Epithelial cell of prostate (primary cell): ENCODE data around the gene SLC22A3.

Experiments used
- DNase-seq: peaks from one replicate; pipeline ENCODE4 v3.0.0-alpha.2; 2011; ENCODE audit warnings: low read depth, low spot score
- H3K27ac ChIP-seq: fragments of 450-650 bp; 2 replicates; pipeline ENCODE4 v1.5.1; 2017; ENCODE audit warnings: mild to moderate bottlenecking

The SLC22A3 gene

DNA sequence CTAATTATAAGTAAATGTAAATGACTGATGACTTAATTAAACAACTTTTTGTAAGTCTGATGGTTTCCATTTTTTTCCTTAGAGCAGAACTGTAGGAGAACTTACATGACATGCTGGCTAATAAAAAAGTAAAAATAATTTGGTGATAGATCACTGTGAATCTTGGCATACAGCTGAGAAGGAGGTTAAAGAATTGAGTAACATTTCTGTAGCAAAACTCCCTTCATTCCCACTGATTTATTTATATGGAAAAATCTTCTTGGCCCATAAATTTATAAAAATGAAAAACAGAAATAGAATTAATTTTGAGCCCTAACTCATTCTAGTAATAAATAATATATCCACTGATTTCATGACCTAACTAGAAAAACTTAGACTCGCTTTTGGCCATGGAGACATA is 48.1 kb downstream of the SLC22A3 start:
- H3K27ac ChIP-seq = no peak overlapping the region
- DNase-seq = no peak

- DNase-seq = no peak
- no peak overlapping the region for H3K27ac ChIP-seq
These were observed 50.6 kb downstream of the SLC22A3 start for GRCh38 chr6:160398674-160399271.

GRCh38 chr6:160400446-160400845 is 52.3 kb downstream of the SLC22A3 start:
- no peak overlapping the region for H3K27ac ChIP-seq
- DNase-seq = no peak

DNA sequence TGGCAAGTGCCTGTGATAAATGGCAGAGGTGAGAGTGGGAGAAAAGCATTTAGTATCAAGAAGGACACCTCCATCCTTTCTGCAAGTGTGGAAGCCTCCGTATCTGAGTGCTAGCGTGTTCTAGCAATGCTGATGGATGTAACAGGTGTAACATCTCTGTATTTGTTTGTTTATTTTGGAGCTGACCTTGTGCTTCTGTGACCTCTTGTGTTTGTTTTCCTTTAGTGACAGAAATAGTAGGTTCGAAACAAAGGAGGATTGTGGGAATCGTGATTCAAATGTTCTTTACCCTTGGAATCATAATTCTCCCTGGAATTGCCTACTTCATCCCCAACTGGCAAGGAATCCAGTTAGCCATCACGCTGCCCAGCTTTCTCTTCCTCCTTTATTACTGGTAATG is 60.4 kb downstream of the SLC22A3 start:
- DNase-seq = no peak
- H3K27ac ChIP-seq = no peak overlapping the region

DNA sequence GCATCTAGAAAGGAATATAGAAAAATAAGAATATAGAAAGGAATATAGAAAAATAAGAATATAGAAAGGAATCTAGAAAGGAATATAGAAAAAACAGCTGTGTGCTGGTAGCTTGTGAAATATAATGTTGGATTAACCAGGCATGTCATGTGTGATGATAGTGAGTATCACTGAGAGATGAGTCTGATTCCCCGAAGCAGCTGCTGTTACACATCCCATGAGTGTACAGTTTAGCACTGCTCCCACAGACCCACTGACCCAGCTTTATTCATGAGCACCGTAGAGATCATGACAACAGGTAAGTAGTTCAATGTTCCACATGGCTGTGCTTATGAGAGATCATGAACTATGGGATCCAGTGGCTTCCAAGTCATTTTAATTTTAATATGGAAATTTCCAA is 64.8 kb downstream of the SLC22A3 start:
- DNase-seq = no peak
- no peak overlapping the region for H3K27ac ChIP-seq

- DNase-seq = no peak
- no peak overlapping the region for H3K27ac ChIP-seq
These were observed 69.0 kb downstream of the SLC22A3 start for GRCh38 chr6:160417146-160417545.

GRCh38 chr6:160417550-160417949 is 69.4 kb downstream of the SLC22A3 start:
- H3K27ac ChIP-seq = no peak overlapping the region
- no peak for DNase-seq

GRCh38 chr6:160418370-160418769 is 70.2 kb downstream of the SLC22A3 start:
- DNase-seq = no peak
- no peak overlapping the region for H3K27ac ChIP-seq

DNA sequence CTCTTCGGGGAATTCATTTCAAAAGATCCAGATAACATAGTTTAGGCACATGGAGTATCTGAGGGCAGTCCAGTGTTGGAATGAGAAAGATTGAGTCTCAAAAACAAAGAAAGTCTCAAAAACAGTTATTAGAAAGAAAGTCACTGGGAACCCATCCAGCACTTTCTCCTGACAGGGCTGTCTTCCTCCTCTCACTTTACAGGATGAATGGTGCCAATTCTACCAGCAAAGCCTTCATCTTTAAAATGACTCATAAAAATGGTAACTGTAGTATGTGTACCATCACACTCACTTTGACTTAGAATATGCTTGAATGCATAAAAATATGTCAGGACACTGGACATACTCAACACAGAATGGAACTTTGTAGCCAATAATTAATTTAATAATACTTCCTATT is 71.3 kb downstream of the SLC22A3 start:
- DNase-seq = no peak

GRCh38 chr6:160420253-160420968 is 72.2 kb downstream of the SLC22A3 start:
- H3K27ac ChIP-seq = peak overlapping the region; percentile 76
- no peak for DNase-seq

More for the DNA sequence above, 71.3 kb downstream of the SLC22A3 start:
- H3K27ac ChIP-seq = peak overlapping the region; percentile 76

- DNase-seq = no peak
These were observed 72.9 kb downstream of the SLC22A3 start for GRCh38 chr6:160420969-160421556.

DNA sequence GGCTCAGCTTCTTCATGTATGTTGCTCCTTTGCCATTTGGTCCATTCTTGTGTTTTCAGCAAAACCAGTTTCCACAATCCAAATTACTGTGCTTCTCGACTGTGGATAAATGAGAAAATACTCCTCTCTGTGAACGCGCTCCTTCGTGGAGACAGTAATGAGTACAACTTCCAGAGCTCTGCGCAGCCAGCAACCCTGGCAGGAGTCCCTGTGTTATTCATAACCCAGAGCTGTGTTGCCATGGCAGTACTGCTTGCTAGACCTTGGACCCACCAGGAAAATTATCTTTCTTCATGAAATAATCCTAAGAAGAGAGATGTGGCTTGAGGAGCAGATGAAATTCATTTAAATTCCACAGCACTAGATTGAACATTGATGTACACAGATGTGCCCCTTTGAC is 73.7 kb downstream of the SLC22A3 start:
- DNase-seq = no peak
- H3K27ac ChIP-seq = no peak overlapping the region

More at GRCh38 chr6:160420969-160421556, 72.9 kb downstream of the SLC22A3 start:
- peak overlapping the region; percentile 76 for H3K27ac ChIP-seq

GRCh38 chr6:160424256-160424655 is 76.1 kb downstream of the SLC22A3 start:
- peak overlapping the region; percentile 68 for H3K27ac ChIP-seq
- DNase-seq = no peak

DNA sequence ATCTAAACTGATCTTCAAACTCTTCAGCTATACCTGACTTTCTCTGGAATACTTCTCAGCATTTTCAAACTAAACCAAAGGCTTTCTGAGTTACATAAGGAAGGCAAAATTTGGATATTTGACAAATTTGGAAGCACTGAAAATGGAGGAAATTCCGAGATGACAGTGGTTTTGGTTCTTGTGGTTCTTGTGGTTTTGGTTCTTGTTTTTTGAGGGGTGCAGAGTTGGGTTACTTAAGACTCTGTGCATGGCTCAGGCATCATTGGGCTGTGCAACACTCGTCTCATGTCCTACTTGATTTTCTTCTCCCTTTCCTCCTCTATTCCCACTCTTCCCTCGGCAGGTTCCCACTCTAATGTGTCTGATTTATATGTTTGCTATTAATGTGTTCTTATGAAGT is 78.0 kb downstream of the SLC22A3 start:
- DNase-seq = no peak
- H3K27ac ChIP-seq = no peak overlapping the region

GRCh38 chr6:160427312-160428068 is 79.3 kb downstream of the SLC22A3 start:
- no peak overlapping the region for H3K27ac ChIP-seq
- DNase-seq = no peak

DNA sequence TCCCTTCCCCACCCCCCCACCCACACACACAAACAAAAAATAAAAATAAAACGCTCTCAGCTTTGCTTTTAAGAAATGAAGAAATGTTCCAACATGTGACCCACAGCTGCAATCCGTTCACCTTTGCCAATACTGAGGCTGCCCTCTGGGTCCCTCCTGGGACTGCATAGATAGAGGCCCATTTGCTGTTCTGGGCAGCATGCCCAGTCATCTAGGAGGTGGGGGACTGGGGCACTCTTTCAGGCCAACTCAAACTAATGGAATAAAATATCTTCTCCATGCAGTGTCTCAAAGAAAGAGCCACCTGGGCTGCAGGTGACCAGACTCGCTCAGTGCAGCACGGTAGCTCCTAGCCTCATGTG is 79.9 kb downstream of the SLC22A3 start:
- no peak for DNase-seq

DNA sequence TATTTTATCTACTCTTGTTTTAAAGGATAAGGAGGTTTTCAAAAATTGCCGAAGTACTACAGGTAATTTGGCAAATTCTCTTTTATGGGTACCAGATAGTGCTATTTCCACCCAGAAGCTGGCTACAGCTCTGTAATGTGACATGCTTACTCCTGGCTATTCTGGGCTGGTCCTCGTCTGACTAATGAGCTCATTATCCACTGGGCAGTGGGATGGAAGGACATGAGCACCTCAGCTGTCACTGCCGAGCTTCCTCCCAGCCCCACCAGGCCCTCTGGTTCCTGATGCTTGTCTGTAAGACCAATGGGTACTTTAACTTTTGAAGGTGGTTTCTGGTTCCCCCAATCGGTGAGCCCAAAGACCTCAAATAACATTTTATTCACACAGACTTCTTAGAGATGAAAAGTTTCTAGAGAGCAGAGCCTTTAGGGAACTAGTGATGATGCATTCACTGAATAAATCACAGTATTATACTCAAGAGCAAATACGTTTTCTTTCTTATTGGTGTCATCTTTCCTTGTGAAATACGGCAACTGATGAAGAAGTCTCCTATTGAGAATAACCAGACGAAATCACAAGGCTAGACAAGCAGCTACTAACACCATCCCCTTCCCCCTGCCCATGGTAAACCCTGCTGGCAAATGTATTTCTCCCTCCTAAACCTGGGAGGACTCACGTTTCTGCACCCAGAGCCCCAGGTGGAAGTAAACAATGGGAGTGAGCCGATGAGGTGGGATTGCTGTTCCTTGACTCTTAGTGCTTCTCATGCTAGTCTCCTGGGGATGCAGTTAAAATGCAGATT is 80.8 kb downstream of the SLC22A3 start:
- DNase-seq = no peak

More for the DNA sequence above, 79.9 kb downstream of the SLC22A3 start:
- no peak overlapping the region for H3K27ac ChIP-seq

GRCh38 chr6:160429620-160429895 is 81.4 kb downstream of the SLC22A3 start:
- H3K27ac ChIP-seq = no peak overlapping the region

More for the DNA sequence above, 80.8 kb downstream of the SLC22A3 start:
- no peak overlapping the region for H3K27ac ChIP-seq

GRCh38 chr6:160430203-160430602 is 82.0 kb downstream of the SLC22A3 start:
- H3K27ac ChIP-seq = no peak overlapping the region
- no peak for DNase-seq

More at GRCh38 chr6:160429620-160429895, 81.4 kb downstream of the SLC22A3 start:
- no peak for DNase-seq

DNA sequence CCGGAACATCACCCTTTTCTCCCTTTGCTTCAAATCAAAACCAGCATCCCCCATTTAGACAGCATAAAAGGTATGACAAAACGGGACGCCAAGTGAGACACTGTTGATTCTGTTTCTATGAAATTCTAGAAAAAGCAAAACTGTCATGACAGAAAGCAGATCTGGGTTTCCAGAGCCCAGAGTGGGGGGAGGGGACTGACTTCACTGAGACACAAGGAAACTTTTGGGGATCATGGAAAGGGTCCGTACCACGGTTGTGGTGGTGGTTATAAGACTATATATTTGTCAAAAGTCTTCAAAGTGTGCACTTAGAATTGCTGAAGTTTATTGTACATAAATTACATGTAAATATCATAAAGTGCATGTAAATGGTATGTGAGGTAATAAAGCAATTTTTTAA is 82.6 kb downstream of the SLC22A3 start:
- no peak overlapping the region for H3K27ac ChIP-seq
- no peak for DNase-seq
